H1 (cell line): ENCODE measurements around the gene LRRC74B. TPM values are rescaled to one million over a fixed set of nuclear protein-coding genes. Genes with fewer than 3 reads are reported as not detected.

Experiments used
- ATF3 ChIP-seq: IDR thresholded peaks from 2 replicates; pipeline ENCODE4 v1.6.1; 2011; ENCODE audit warnings: low read depth, mild to moderate bottlenecking, low read length; ENCODE audit not compliant: insufficient read depth
- CBX5 ChIP-seq: fragments of 300-800, 300-1000 bp; sonication (generic); IDR thresholded peaks from 2 replicates; pipeline ENCODE4 v1.7.1; 2016; ENCODE audit warnings: antibody characterized with exemption, low read length, low read depth
- E2F6 ChIP-seq: IDR thresholded peaks from 2 replicates; pipeline ENCODE4 v1.6.1; 2012; ENCODE audit warnings: inconsistent platforms
- HDAC2 ChIP-seq, 2 experiments: fragments of 300-600 bp in 1 of 2; sonication (generic) in 1 of 2; IDR thresholded peaks; 2 replicates each; pipeline ENCODE4 v1.6.1; 2011 to 2012; ENCODE audit warnings: low read depth in 2 of 2, low read length in 2 of 2, mild to moderate bottlenecking in 2 of 2, moderate library complexity in 2 of 2, borderline replicate concordance in 1 of 2, inconsistent platforms in 1 of 2
- YY1 ChIP-seq: IDR thresholded peaks from 2 replicates; pipeline ENCODE4 v1.6.1; 2011; ENCODE audit warnings: low read depth, mild to moderate bottlenecking, low read length
- polyA plus RNA-seq, 7 experiments: library from polyadenylated mRNA; depleted of rRNA in 3 of 7; stranded (reverse) in 5 of 7; unstranded in 2 of 7; fragments of >200 nt in 5 of 7; fragments of 200-250 nt in 2 of 7; gene quantifications; 1 replicate in 5 of 7; 2 replicates in 1 of 7; 4 replicates in 1 of 7; pipeline versions ENCODE4 v1.2.1 to v1.2.3, GENCODE V29; 2011 to 2013; ENCODE audit warnings: missing spikeins in 2 of 7, mixed read lengths in 2 of 7
- total RNA-seq: library from RNA; stranded (reverse); fragmentation: NEBNext Ultra II Directional; extraction: Animal tissue kit (Norgen Biotek cat#: 25700); gene quantifications from 2 replicates; pipeline ENCODE4 v1.2.1, GENCODE V29; 2021

The LRRC74B gene
- total and polyA plus RNA-seq, 2 of the 8 experiments (the other 6 are each of a cell fraction or from before 2014, with no cell fraction given), result not detected

- no peak for TF ChIP-seq HDAC2 (IDR thresholded peaks at IDR 0.05; ENCODE audit: borderline replicate concordance in 1 of 2, low read depth in 2 of 2, low read length in 2 of 2)
- TF ChIP-seq YY1, result no peak
- no peak for TF ChIP-seq ATF3
- no peak for TF ChIP-seq CBX5
- TF ChIP-seq E2F6, result no peak
Observed at GRCh38 chr22:21067901-21068680, 22.3 kb downstream of the LRRC74B start (continued).
